WTC11 (cell line): Measurements from ENCODE around the gene RNF222.

Experiments
- JUN ChIP-seq: sonication (generic); formaldehyde crosslinking; IDR thresholded peaks from 2 replicates; pipeline ENCODE4 v1.8.0; 2023; ENCODE audit warnings: mild to moderate bottlenecking, missing genetic modification reagents
- TF ChIP-seq, protein P1 (sequence below): fragments of 200-600 bp; IDR thresholded peaks from 2 replicates; pipeline ENCODE4 v1.8.0; 2022; ENCODE audit warnings: antibody characterized with exemption

DNA sequence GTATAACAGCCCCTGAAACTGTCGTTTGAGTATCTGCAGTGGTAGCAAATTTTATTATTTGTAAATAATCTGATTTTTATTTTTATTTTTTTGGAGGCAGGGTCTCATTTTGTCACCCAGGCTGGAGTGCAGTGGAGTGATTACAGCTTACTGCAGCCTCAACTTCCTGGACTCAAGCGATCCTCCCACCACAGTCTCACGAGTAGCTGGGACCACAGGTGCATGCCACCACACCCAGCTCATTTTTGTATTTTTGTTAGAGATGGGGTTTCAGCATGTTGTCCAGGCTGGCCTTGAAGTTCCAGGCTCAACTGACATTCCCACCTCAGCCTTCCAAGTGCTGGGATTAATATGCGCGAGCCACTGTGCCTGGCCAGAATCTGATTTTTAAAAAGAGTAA, 40.8 kb upstream of the RNF222 start:
- TF ChIP-seq, protein P1, sequence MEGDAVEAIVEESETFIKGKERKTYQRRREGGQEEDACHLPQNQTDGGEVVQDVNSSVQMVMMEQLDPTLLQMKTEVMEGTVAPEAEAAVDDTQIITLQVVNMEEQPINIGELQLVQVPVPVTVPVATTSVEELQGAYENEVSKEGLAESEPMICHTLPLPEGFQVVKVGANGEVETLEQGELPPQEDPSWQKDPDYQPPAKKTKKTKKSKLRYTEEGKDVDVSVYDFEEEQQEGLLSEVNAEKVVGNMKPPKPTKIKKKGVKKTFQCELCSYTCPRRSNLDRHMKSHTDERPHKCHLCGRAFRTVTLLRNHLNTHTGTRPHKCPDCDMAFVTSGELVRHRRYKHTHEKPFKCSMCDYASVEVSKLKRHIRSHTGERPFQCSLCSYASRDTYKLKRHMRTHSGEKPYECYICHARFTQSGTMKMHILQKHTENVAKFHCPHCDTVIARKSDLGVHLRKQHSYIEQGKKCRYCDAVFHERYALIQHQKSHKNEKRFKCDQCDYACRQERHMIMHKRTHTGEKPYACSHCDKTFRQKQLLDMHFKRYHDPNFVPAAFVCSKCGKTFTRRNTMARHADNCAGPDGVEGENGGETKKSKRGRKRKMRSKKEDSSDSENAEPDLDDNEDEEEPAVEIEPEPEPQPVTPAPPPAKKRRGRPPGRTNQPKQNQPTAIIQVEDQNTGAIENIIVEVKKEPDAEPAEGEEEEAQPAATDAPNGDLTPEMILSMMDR, result no peak
- TF ChIP-seq JUN (CRISPR knock-in tag), result no peak
